HG03039 (cell line): ENCODE data around the gene TNP2.

Experiments used
- ATAC-seq: cut with Tn5 transposase; IDR thresholded peaks from one replicate; pipeline ENCODE4 v1.9.1; 2021; ENCODE audit warnings: mild to moderate bottlenecking, moderate library complexity; ENCODE audit not compliant: unreplicated experiment

TNP2 gene

GRCh38 chr16:11258553-11259492 lies 10.3 kb downstream of the TNP2 start:
- ATAC-seq, result no peak

- ATAC-seq, result no peak
These were observed 11.8 kb downstream of the TNP2 start for GRCh38 chr16:11257131-11257938.

- ATAC-seq, result no peak
These were observed 12.4 kb downstream of the TNP2 start for GRCh38 chr16:11256661-11257130.

- peak; percentile 50 for ATAC-seq
These were observed 13.1 kb downstream of the TNP2 start, which contains the start of gene SOCS1 for GRCh38 chr16:11255737-11256660. Gene SOCS1, minus strand, starts transcription at chr16:11256204. Its CDS starts 726 bp downstream, at chr16:11255478.

GRCh38 chr16:11254913-11255736 lies 14.0 kb downstream of the TNP2 start:
- ATAC-seq, result peak; percentile 17

- no peak for ATAC-seq
These were observed 14.9 kb downstream of the TNP2 start for GRCh38 chr16:11253995-11254912.

- no peak for ATAC-seq
These were observed 15.8 kb downstream of the TNP2 start for GRCh38 chr16:11253009-11253994.

- ATAC-seq, result no peak
These were observed 16.6 kb downstream of the TNP2 start for GRCh38 chr16:11252482-11252931.

- no peak for ATAC-seq
These were observed 17.3 kb downstream of the TNP2 start for GRCh38 chr16:11251525-11252481.

- no peak for ATAC-seq
These were observed 18.2 kb downstream of the TNP2 start for GRCh38 chr16:11250786-11251524.

- no peak for ATAC-seq
These were observed 18.9 kb downstream of the TNP2 start for GRCh38 chr16:11250091-11250785.

GRCh38 chr16:11249233-11250061 lies 19.7 kb downstream of the TNP2 start:
- no peak for ATAC-seq

- ATAC-seq, result no peak
These were observed 21.0 kb downstream of the TNP2 start for GRCh38 chr16:11248133-11248532.

GRCh38 chr16:11245988-11246387 lies 23.1 kb downstream of the TNP2 start:
- no peak for ATAC-seq
